ENCODE measurements around the gene JADE1.

- TF ChIP-seq CTCF (IDR thresholded peaks at IDR 0.05; ENCODE audit: insufficient read depth, low read length, poor library complexity, severe bottlenecking), result no peak
- TF ChIP-seq EZH2phosphoT487 (conservative IDR thresholded peaks at IDR 0.05; ENCODE audit: low read length), result no peak
Measured at GRCh38 chr4:128848461-128848860, 39.0 kb downstream of the JADE1 start.
